Sigmoid colon (tissue), 3 donors: ENCODE data around the gene TMEM129.

ENCODE experiments used
- CTCF ChIP-seq, 4 experiments: fragments of 450-650 bp in 3 of 4; fragments of 200-600 bp in 1 of 4; IDR thresholded peaks; one replicate each; pipeline ENCODE4 v1.5.1; 2016 to 2019; ENCODE audit warnings: antibody characterized with exemption in 4 of 4, mild to moderate bottlenecking in 3 of 4, moderate library complexity in 2 of 4
- POLR2A ChIP-seq, 2 donors: fragments of 450-650 bp; IDR thresholded peaks; one replicate each; pipeline ENCODE4 v1.6.1; 2016; ENCODE audit warnings: antibody characterized with exemption in 2 of 2, mild to moderate bottlenecking in 2 of 2, moderate library complexity in 2 of 2

- TF ChIP-seq CTCF (IDR thresholded peaks at IDR 0.05) (no peak), POLR2A (IDR thresholded peaks at IDR 0.05) (no peak)
Observed at GRCh38 chr4:1728061-1728980, 7.2 kb upstream of the TMEM129 start.
